ENCODE data around the gene SYNPO2L.
"Not testable (repeated sequence)": the region's sequence is repeated elsewhere in the genome, so short reads cannot be mapped to it uniquely, and the experiment has no call there.

Gene SYNPO2L

DNA sequence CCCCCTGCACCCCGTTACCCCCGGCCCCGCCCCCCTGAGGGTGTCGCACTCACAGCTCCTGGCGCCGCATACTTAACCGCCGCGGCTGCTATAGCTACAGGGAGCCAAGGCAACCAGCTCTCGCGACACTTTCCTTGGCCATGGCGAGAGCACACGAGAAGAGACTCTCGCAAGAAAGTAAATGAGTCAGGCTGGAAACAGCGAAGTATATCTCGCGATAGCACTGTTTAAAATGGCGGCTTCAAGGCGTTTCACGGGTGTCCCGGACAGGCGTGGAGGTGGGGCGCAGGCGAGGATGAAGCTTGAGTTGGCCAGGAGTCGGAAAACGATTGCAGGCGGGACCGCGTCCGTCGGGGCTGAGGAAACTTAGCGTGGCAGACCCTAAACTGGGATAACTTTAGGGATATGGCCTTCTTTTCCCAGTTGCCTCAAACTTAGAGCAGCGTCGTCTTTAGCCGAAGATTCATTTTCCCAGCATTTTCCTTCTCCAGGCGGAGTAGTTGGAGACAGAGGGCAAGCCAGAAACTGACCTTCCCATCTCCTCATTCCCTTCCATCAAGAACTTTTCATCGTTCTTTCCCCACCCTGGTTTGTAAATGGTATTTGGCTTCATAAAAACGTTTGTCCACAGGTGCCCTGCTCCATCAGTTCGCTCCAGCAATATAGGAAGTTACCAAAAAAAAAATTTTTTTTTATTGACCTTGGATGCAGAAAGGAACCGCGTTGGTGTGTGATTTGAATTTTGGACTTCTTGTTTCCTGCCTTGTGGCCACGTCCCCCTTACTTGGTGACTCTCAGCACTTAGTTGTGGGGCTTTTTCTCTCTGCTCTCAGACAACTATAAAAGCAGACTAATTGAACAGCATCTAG lies 29.7 kb downstream of the SYNPO2L start:
- H3K4me3 ChIP-seq (ENCODE audit: low read length), result peak overlapping the region; percentile 84
- peak overlapping the region; percentile 92 for H3K9ac ChIP-seq (ENCODE audit: low read length)
- TF ChIP-seq EZH2 (optimal IDR thresholded peaks at IDR 0.05; ENCODE audit: low read depth, low read length), result no peak
- no peak for TF ChIP-seq EZH2phosphoT487 (IDR thresholded peaks at IDR 0.05; ENCODE audit: low read length)
- TF ChIP-seq CTCF (IDR thresholded peaks at IDR 0.05; ENCODE audit: low read length), result no peak
- no peaks in the 10 kb centered on the region for H3F3A ChIP-seq (ENCODE audit: insufficient read depth, low read length)
- H2AFZ ChIP-seq (ENCODE audit: low read length), result peak overlapping the region; percentile 79
- H3K36me3 ChIP-seq (replicated peaks; ENCODE audit: insufficient read depth, low read length), result no peaks in the 10 kb centered on the region
- H3K9me2 ChIP-seq (replicated peaks; ENCODE audit: insufficient read depth, low read length), result no peaks in the 10 kb centered on the region
- peak overlapping the region; percentile 87 for H3K4me2 ChIP-seq (ENCODE audit: low read depth, low read length)
- H4K20me1 ChIP-seq (ENCODE audit: insufficient read depth, low read length), result no peaks in the 10 kb centered on the region
- H3K79me2 ChIP-seq (ENCODE audit: low read length), result peaks cover 5% of the 10 kb centered on the region; the same call in 1 of the 2 replicates
- H3K9me3 ChIP-seq (replicated peaks; ENCODE audit: insufficient read depth, low read length), result no peaks in the 10 kb centered on the region
- H3K4me1 ChIP-seq (ENCODE audit: low read length), result no peaks in the 10 kb centered on the region
- H3K27ac ChIP-seq (ENCODE audit: low read length), result peak overlapping the region; percentile 33; the same call in 1 of the 2 replicates
- DNase-seq, result peak; percentile 99
- H3K27me3 ChIP-seq (replicated peaks; ENCODE audit: insufficient read depth, low read length), result no peaks in the 10 kb centered on the region

DNA sequence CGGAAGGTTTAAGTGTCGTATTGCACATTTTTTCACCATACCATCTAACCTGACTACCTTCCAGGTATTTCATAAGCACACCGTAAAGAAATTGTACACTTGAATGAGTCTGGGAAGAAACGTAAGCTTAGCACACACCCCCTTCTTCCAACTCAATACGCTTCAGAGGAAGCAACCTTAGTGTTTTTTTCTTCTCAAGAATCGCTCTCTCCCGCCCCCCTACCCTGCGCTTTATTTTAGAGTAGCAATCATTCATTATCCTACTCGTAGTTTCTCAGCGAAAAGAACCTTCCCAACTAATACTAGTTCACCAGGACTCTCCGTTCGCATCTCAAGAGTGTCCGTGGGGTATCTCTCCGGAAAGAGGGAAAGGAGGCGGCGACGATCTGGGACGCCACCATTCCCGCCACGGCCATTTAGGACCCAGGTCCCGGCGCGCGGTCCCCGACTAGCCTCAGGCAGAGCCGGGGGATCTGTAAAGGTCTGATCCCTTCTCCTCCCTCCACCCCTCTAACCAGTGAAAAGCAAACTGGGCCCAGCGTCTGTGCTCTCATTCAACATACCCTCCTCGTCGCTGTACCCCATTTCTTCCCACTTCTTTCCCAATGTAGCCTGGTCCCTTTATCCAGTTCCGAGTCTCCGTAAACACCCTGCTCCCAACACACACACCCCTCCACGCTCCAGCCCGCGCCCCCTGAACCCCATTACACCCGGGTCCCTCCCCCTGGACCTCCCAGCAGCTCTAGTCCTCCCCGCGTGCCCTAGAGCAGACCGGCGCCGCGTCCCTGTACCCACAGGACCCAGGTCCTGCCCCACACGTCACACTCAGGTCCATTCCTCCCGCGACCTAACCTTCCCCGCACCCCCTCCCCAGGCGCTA lies 30.6 kb downstream of the SYNPO2L start:
- H3K9me2 ChIP-seq (replicated peaks; ENCODE audit: insufficient read depth, low read length), result no peaks in the 10 kb centered on the region
- TF ChIP-seq EZH2 (optimal IDR thresholded peaks at IDR 0.05; ENCODE audit: low read depth, low read length) (no peak), CTCF (IDR thresholded peaks at IDR 0.05; ENCODE audit: low read length) (no peak)
- no peaks in the 10 kb centered on the region for H3K4me1 ChIP-seq (ENCODE audit: low read length)
- peaks cover 5% of the 10 kb centered on the region; the same call in 1 of the 2 replicates for H3K79me2 ChIP-seq (ENCODE audit: low read length)
- no peaks in the 10 kb centered on the region for H3K27me3 ChIP-seq (replicated peaks; ENCODE audit: insufficient read depth, low read length)
- H3K9ac ChIP-seq (ENCODE audit: low read length), result peak overlapping the region; percentile 56
- DNase-seq, result peak; percentile 27
- no peak overlapping the region for H3K27ac ChIP-seq (ENCODE audit: low read length)
- no peaks in the 10 kb centered on the region for H3F3A ChIP-seq (ENCODE audit: insufficient read depth, low read length)
- peak overlapping the region; percentile 53 for H3K4me2 ChIP-seq (ENCODE audit: low read depth, low read length)
- no peaks in the 10 kb centered on the region for H4K20me1 ChIP-seq (ENCODE audit: insufficient read depth, low read length)
- peak overlapping the region; percentile 79 for H2AFZ ChIP-seq (ENCODE audit: low read length)
- no peaks in the 10 kb centered on the region for H3K9me3 ChIP-seq (replicated peaks; ENCODE audit: insufficient read depth, low read length)
- H3K36me3 ChIP-seq (replicated peaks; ENCODE audit: insufficient read depth, low read length), result no peaks in the 10 kb centered on the region
- H3K4me3 ChIP-seq (ENCODE audit: low read length), result peak overlapping the region; percentile 84

DNA sequence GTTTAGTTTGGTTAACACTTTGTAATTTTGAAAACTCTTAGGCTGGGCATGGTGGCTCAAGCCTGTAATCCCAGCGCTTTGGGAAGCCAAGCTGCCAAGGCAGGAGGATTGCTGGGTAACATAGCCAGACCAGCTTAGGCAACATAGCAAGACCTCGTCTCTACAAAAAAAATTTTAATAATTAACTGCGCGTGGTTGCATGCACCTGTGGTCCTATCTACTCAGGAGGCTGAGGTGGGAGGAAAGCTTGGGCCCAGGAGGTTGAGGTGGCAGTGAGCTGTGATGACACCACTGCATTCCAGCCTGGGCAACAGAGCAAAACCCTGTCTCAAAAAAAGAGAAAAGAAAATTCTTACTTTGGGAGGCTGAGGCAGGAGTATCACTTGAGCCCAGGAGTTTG lies 32.8 kb downstream of the SYNPO2L start:
- Histone ChIP-seq H3K27ac (ENCODE audit: low read length) (no peak overlapping the region), H3K9ac (ENCODE audit: low read length) (no peak overlapping the region), H3K4me1 (ENCODE audit: low read length) (no peaks in the 10 kb centered on the region), H3K27me3 (replicated peaks; ENCODE audit: insufficient read depth, low read length) (no peaks in the 10 kb centered on the region), H3F3A (ENCODE audit: insufficient read depth, low read length) (no peaks in the 10 kb centered on the region), H4K20me1 (ENCODE audit: insufficient read depth, low read length) (no peaks in the 10 kb centered on the region), H3K9me3 (replicated peaks; ENCODE audit: insufficient read depth, low read length) (no peaks in the 10 kb centered on the region), H3K4me2 (ENCODE audit: low read depth, low read length) (no peak overlapping the region), H2AFZ (ENCODE audit: low read length) (no peak overlapping the region), H3K79me2 (ENCODE audit: low read length) (peaks cover 5% of the 10 kb centered on the region; the same call in 1 of the 2 replicates), H3K4me3 (ENCODE audit: low read length) (no peak overlapping the region), H3K36me3 (replicated peaks; ENCODE audit: insufficient read depth, low read length) (no peaks in the 10 kb centered on the region), H3K9me2 (replicated peaks; ENCODE audit: insufficient read depth, low read length) (no peaks in the 10 kb centered on the region)
- no peak for DNase-seq
- TF ChIP-seq EZH2phosphoT487 (IDR thresholded peaks at IDR 0.05; ENCODE audit: low read length) (no peak), CTCF (IDR thresholded peaks at IDR 0.05; ENCODE audit: low read length) (no peak), EZH2 (optimal IDR thresholded peaks at IDR 0.05; ENCODE audit: low read depth, low read length) (no peak)

- H3K27me3 ChIP-seq (replicated peaks; ENCODE audit: insufficient read depth, low read length); H3K27ac ChIP-seq (ENCODE audit: low read length); H3K9me3 ChIP-seq (replicated peaks; ENCODE audit: insufficient read depth, low read length); H3K79me2 ChIP-seq (ENCODE audit: low read length); H4K20me1 ChIP-seq (ENCODE audit: insufficient read depth, low read length); H3K9me2 ChIP-seq (replicated peaks; ENCODE audit: insufficient read depth, low read length); DNase-seq; H3K4me3 ChIP-seq (ENCODE audit: low read length); H3K36me3 ChIP-seq (replicated peaks; ENCODE audit: insufficient read depth, low read length); H3F3A ChIP-seq (ENCODE audit: insufficient read depth, low read length); H3K4me1 ChIP-seq (ENCODE audit: low read length); H2AFZ ChIP-seq (ENCODE audit: low read length); H3K4me2 ChIP-seq (ENCODE audit: low read depth, low read length); H3K9ac ChIP-seq (ENCODE audit: low read length): not testable (repeated sequence)
Measured at GRCh38 chr10:73620974-73621373, 34.9 kb downstream of the SYNPO2L start.

DNA sequence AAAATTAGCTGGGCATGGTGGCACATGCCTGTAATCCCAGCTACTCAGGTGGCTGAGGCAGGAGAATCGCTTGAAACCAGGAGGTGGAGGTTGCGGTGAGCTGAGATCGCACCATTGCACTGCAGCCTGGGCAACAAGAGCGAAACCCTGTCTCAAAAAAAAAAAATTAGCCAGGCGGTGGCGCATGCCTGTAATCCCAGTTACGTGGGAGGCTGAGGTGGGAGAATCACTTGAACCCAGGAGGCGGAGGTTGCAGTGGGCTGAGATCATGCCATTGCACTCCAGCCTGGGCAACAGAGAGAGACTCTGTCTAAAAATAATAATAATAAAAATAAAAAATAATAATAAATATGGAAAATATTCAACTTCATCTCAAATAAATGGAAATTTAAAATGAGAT lies 38.7 kb downstream of the SYNPO2L start:
- H2AFZ ChIP-seq (ENCODE audit: low read length); H3K9me3 ChIP-seq (replicated peaks; ENCODE audit: insufficient read depth, low read length); H3K27me3 ChIP-seq (replicated peaks; ENCODE audit: insufficient read depth, low read length); H3F3A ChIP-seq (ENCODE audit: insufficient read depth, low read length); H3K27ac ChIP-seq (ENCODE audit: low read length); H3K9ac ChIP-seq (ENCODE audit: low read length); H3K4me2 ChIP-seq (ENCODE audit: low read depth, low read length); H4K20me1 ChIP-seq (ENCODE audit: insufficient read depth, low read length); H3K79me2 ChIP-seq (ENCODE audit: low read length); H3K4me3 ChIP-seq (ENCODE audit: low read length); H3K36me3 ChIP-seq (replicated peaks; ENCODE audit: insufficient read depth, low read length); DNase-seq; H3K4me1 ChIP-seq (ENCODE audit: low read length); H3K9me2 ChIP-seq (replicated peaks; ENCODE audit: insufficient read depth, low read length): not testable (repeated sequence)

Measured in MM.1S (cell line).